ENCODE results near the gene LYPD6B.

DNA sequence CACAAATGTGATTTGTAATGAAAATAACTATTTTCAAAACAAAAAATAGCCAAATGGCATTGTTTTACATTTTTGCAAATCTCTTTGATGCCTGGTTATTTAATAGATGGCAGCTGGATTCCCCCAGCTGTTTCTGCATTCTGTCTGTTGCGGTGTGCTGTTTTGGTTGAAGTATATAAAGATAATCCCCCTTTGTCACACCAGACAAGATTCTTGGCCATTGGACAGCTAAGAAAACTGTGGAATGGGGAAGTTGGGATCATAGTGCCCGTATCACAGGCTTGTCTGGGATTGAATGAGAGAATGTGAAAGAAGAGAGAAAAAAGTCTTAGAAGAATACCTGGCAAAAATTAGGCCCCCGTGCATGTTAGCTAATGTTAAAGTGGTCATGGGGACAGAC lies 19.5 kb upstream of the LYPD6B start:
- no peak for TF ChIP-seq CTCF (conservative IDR thresholded peaks at IDR 0.05; ENCODE audit: low read length)
- TF ChIP-seq EZH2phosphoT487 (IDR thresholded peaks at IDR 0.05; ENCODE audit: borderline replicate concordance, low read depth, low read length) = no peak
